HL-60 (cell line): ENCODE measurements around the gene SLC25A17.

Experiments
- DNase-seq, 2 experiments: peaks; one replicate each; pipeline ENCODE4 v3.0.0-alpha.2; 2010 to 2020; ENCODE audit warnings: low read depth in 1 of 2, low spot score in 1 of 2
- H3K27ac ChIP-seq: fragments of 250-450 bp; sonication (Bioruptor Pico); replicated peaks from 2 replicates; pipeline ENCODE4 v1.5.1; 2020; ENCODE audit warnings: mild to moderate bottlenecking, moderate library complexity
- H3K27me3 ChIP-seq: fragments of 250-450 bp; sonication (Bioruptor Pico); 2 replicates; pipeline ENCODE4 v1.5.1; 2021; ENCODE audit warnings: mild to moderate bottlenecking, moderate library complexity; ENCODE audit not compliant: insufficient read depth, poor library complexity, severe bottlenecking
- H3K4me3 ChIP-seq: replicated peaks from 2 replicates; pipeline ENCODE4 v1.5.1; 2011; ENCODE audit warnings: mild to moderate bottlenecking, control low read depth, low read length; ENCODE audit not compliant: insufficient read depth
- CTCF ChIP-seq: IDR thresholded peaks from one replicate; pipeline ENCODE4 v1.5.1; 2011; ENCODE audit warnings: low read length, control low read depth, inconsistent platforms; ENCODE audit not compliant: insufficient read depth
- GABPA ChIP-seq: IDR thresholded peaks from 2 replicates; pipeline ENCODE4 v1.6.1; 2012; ENCODE audit warnings: low read depth
- POLR2AphosphoS5 ChIP-seq: IDR thresholded peaks from 2 replicates; pipeline ENCODE4 v1.6.1; 2012; ENCODE audit warnings: low read depth
- REST ChIP-seq: IDR thresholded peaks from 2 replicates; pipeline ENCODE4 v1.6.1; 2012; ENCODE audit warnings: low read depth; ENCODE audit not compliant: insufficient replicate concordance
- SPI1 ChIP-seq: IDR thresholded peaks from 2 replicates; pipeline ENCODE4 v1.6.1; 2012; ENCODE audit warnings: low read depth, mild to moderate bottlenecking, borderline replicate concordance

SLC25A17 gene

DNA sequence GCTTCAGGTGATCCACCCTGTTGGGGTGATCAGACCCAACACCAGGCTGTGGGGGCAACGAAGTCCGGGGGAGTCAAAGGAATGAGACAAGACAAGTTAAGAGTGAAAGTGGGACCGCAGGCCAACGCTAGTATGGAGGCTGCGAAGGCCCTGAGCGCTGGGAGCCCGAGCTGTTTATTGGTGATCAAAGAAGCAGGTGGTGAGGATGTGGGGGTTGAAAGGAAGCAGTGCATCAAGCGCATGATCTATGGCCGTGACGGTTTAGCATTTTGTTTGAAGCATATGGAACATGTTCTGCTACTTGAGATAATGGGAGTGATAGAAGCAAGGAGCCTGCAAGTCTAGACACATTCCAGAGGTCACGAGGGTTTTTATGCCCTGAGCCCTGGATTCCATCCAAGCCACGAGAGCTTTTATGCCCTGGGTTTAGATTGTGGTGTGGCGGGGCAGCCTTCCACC is 90.4 kb downstream of the SLC25A17 start:
- no peak for TF ChIP-seq SPI1
- no peak for TF ChIP-seq REST
- no peak for TF ChIP-seq CTCF
- TF ChIP-seq GABPA = no peak
- no peak for TF ChIP-seq POLR2AphosphoS5
- no peak for DNase-seq
- H3K27ac ChIP-seq = no peak overlapping the region
- H3K27me3 ChIP-seq = no peaks in the 10 kb centered on the region
- no peak overlapping the region for H3K4me3 ChIP-seq

- Histone ChIP-seq H3K27me3 (no peaks in the 10 kb centered on the region), H3K27ac (no peak overlapping the region), H3K4me3 (no peak overlapping the region)
- DNase-seq = no peak
- TF ChIP-seq GABPA = no peak
- TF ChIP-seq REST = no peak
- TF ChIP-seq CTCF = no peak
- no peak for TF ChIP-seq POLR2AphosphoS5
- no peak for TF ChIP-seq SPI1
These were observed 91.1 kb downstream of the SLC25A17 start for GRCh38 chr22:40727964-40728615.

DNA sequence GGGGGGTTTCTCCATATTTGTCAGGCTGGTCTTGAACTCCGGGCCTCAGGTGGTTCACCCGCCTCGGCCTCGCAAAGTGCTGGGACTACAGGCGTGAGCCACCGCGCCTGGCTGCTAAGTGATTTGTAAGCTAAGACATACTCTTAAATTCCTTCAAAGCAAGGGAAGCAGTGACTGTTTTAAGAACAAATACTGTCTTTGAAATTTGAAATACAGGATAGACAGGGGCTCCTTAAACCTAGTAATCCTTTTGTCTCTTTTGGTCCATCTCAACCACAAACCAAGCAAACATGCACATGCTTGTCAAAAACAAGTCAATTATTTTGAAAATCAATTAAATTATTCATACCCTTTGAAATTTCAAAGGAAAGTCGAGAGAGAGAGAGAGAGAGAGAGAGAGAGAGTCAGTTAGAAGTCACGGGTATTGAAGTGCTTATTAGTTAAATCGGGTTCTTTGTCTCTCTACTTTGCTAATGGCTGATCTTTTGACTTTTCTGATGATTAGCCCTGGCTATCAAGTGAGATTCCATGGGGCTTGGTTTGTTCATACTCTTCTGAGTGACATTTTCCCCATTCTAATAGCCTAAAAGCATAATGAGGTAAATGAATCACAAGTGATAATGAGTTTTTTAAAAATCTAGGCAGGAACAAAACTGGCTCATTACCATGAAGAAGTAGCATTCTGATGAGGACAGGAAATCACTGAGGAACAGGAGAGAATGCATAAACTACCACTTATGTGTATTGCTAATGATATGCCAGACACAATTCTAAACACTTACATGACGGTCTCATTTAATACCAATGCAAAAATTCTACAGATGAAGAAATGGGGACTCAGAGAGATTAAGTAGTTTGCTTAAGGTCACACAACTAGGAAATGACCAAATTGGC is 91.8 kb downstream of the SLC25A17 start:
- DNase-seq = no peak
- no peak overlapping the region for H3K4me3 ChIP-seq
- H3K27ac ChIP-seq = no peak overlapping the region
- H3K27me3 ChIP-seq = no peaks in the 10 kb centered on the region
- TF ChIP-seq GABPA (no peak), CTCF (no peak), REST (no peak), SPI1 (no peak), POLR2AphosphoS5 (no peak)
